IMR-90 (cell line): Measurements from ENCODE around the gene FAM177B. TPM values are rescaled to one million over a fixed set of nuclear protein-coding genes. Genes with fewer than 3 reads are reported as not detected.

Experiments
- ATAC-seq: fragments of 200-7000 bp; cut with Tn5 transposase; 2 replicates; pipeline ENCODE4 v1.9.1; 2020; ENCODE audit warnings: low read depth, mild to moderate bottlenecking, moderate library complexity
- BruUV-seq: library from RNA; stranded (reverse); fragments of 400-500 nt; replicated peaks from 2 replicates; lab custom pipeline; 2021; lab: Mats Ljungman, UMichigan
- CTCF ChIA-PET: fragments of 300-600 bp; formaldehyde crosslinking; extraction: SDS; loops from one replicate; lab custom pipeline; 2021; ENCODE audit warnings: antibody characterized with exemption; lab: Yijun Ruan, JAX
- POLR2A ChIA-PET: fragments of 300-600 bp; sonication (Branson Sonifier 250); formaldehyde crosslinking; loops from one replicate; lab custom pipeline; 2022; ENCODE audit warnings: antibody characterized with exemption; ENCODE audit not compliant: unreplicated experiment; lab: Charles Lee
- DNase-seq: peaks from one replicate; pipeline ENCODE4 v3.0.0; 2013
- H2AFZ ChIP-seq: replicated peaks from 2 replicates; pipeline ENCODE3; 2013; ENCODE audit warnings: low read length, mild to moderate bottlenecking; ENCODE audit not compliant: poor library complexity
- H2AK5ac ChIP-seq: 2 replicates; pipeline ENCODE4 v1.6.1; 2013; ENCODE audit warnings: low read depth, low read length, inconsistent platforms
- H2AK9ac ChIP-seq: replicated peaks from 2 replicates; pipeline ENCODE3; 2013; ENCODE audit warnings: mild to moderate bottlenecking, low read depth, low read length, moderate library complexity; ENCODE audit not compliant: poor library complexity
- H2BK120ac ChIP-seq: 2 replicates; pipeline ENCODE4 v1.6.1; 2013; ENCODE audit warnings: low read depth, low read length, inconsistent platforms
- H2BK15ac ChIP-seq: 3 replicates; pipeline ENCODE4 v1.6.1; 2013; ENCODE audit warnings: low read depth, low read length, inconsistent platforms
- H2BK20ac ChIP-seq: 2 replicates; pipeline ENCODE4 v1.6.1; 2013; ENCODE audit warnings: low read depth, mild to moderate bottlenecking, inconsistent platforms, low read length, moderate library complexity
- H2BK5ac ChIP-seq: 2 replicates; pipeline ENCODE4 v1.6.1; 2013; ENCODE audit warnings: mild to moderate bottlenecking, low read depth, low read length, inconsistent platforms; ENCODE audit not compliant: poor library complexity, severe bottlenecking
- H3K14ac ChIP-seq: replicated peaks from 2 replicates; pipeline ENCODE4 v1.6.1; 2013; ENCODE audit warnings: low read depth, low read length, inconsistent platforms
- H3K18ac ChIP-seq: 2 replicates; pipeline ENCODE4 v1.6.1; 2013; ENCODE audit warnings: low read depth, low read length, control low read depth
- H3K23ac ChIP-seq: 2 replicates; pipeline ENCODE4 v1.6.1; 2013; ENCODE audit warnings: low read depth, low read length, inconsistent platforms
- H3K27ac ChIP-seq: 2 replicates; pipeline ENCODE4 v1.5.1; 2013; ENCODE audit warnings: mild to moderate bottlenecking, control low read depth, low read length; ENCODE audit not compliant: insufficient read depth
- H3K27me3 ChIP-seq: 2 replicates; pipeline ENCODE4 v1.6.1; 2013; ENCODE audit warnings: low read length; ENCODE audit not compliant: control insufficient read depth, insufficient read depth
- H3K36me3 ChIP-seq: 2 replicates; pipeline ENCODE4 v1.6.1; 2013; ENCODE audit warnings: low read length, mixed read lengths; ENCODE audit not compliant: control insufficient read depth, insufficient read depth
- H3K4ac ChIP-seq: 2 replicates; pipeline ENCODE4 v1.6.1; 2013; ENCODE audit warnings: low read depth, low read length, inconsistent platforms
- H3K4me1 ChIP-seq: 2 replicates; pipeline ENCODE4 v1.6.1; 2013; ENCODE audit warnings: low read length, mixed read lengths; ENCODE audit not compliant: control insufficient read depth, insufficient read depth
- H3K4me2 ChIP-seq: 2 replicates; pipeline ENCODE4 v1.6.1; 2013; ENCODE audit warnings: low read depth, mild to moderate bottlenecking, control low read depth, low read length, moderate library complexity
- H3K4me3 ChIP-seq: 2 replicates; pipeline ENCODE4 v1.5.1; 2013; ENCODE audit warnings: low read depth, mild to moderate bottlenecking, control low read depth, low read length, moderate library complexity; ENCODE audit not compliant: insufficient read depth
- H3K56ac ChIP-seq: 2 replicates; pipeline ENCODE4 v1.6.1; 2013; ENCODE audit warnings: low read length, inconsistent platforms; ENCODE audit not compliant: insufficient read depth; ENCODE audit errors: extremely low read depth
- H3K79me1 ChIP-seq, 2 experiments: 2 replicates each; pipeline ENCODE4 v1.6.1; 2013; ENCODE audit warnings: low read length in 2 of 2, inconsistent platforms in 1 of 2, low read depth in 1 of 2
- H3K9ac ChIP-seq: 2 replicates; pipeline ENCODE4 v1.6.1; 2013; ENCODE audit warnings: low read depth, low read length, control low read depth
- H3K9me1 ChIP-seq: 2 replicates; pipeline ENCODE4 v1.6.1; 2013; ENCODE audit warnings: low read length, inconsistent platforms; ENCODE audit not compliant: insufficient read depth
- H3K9me3 ChIP-seq: 2 replicates; pipeline ENCODE4 v1.6.1; 2013; ENCODE audit warnings: low read length; ENCODE audit not compliant: control insufficient read depth, insufficient read depth
- H4K20me1 ChIP-seq: 2 replicates; pipeline ENCODE4 v1.6.1; 2013; ENCODE audit warnings: low read length, inconsistent platforms; ENCODE audit not compliant: insufficient read depth
- H4K5ac ChIP-seq: 2 replicates; pipeline ENCODE4 v1.6.1; 2013; ENCODE audit warnings: mild to moderate bottlenecking, low read depth, low read length, control low read depth
- H4K8ac ChIP-seq, 2 experiments: 2 replicates each; pipeline ENCODE4 v1.6.1; 2013; ENCODE audit warnings: low read depth in 2 of 2, low read length in 2 of 2, control low read depth in 1 of 2, inconsistent platforms in 1 of 2
- H4K91ac ChIP-seq: 2 replicates; pipeline ENCODE4 v1.6.1; 2013; ENCODE audit warnings: low read depth, low read length, inconsistent platforms; ENCODE audit not compliant: insufficient read depth
- CHD1 ChIP-seq: IDR thresholded peaks from 2 replicates; pipeline ENCODE4 v1.6.1; 2012; ENCODE audit warnings: low read depth, low read length, improper control_type of control experiment
- CTCF ChIP-seq: conservative IDR thresholded peaks from 2 replicates; pipeline ENCODE4 v1.5.1; 2012; ENCODE audit warnings: mild to moderate bottlenecking, low read depth, low read length, improper control_type of control experiment
- ELK1 ChIP-seq: fragments of 150-350 bp; IDR thresholded peaks from 2 replicates; pipeline ENCODE4 v1.6.1; 2016; ENCODE audit warnings: low read depth, mild to moderate bottlenecking, low read length, moderate library complexity, borderline replicate concordance
- FOS ChIP-seq: fragments of 150-350 bp; IDR thresholded peaks from 2 replicates; pipeline ENCODE4 v1.6.1; 2016; ENCODE audit warnings: low read depth, low read length
- MAZ ChIP-seq: IDR thresholded peaks from 2 replicates; pipeline ENCODE4 v1.6.1; 2012; ENCODE audit warnings: low read depth, mild to moderate bottlenecking, low read length, improper control_type of control experiment, moderate library complexity, borderline replicate concordance
- RAD21 ChIP-seq: IDR thresholded peaks from 2 replicates; pipeline ENCODE4 v1.6.1; 2012; ENCODE audit warnings: low read length, improper control_type of control experiment
- SMC3 ChIP-seq: fragments of 150-350 bp; IDR thresholded peaks from 2 replicates; pipeline ENCODE4 v1.6.1; 2016; ENCODE audit warnings: low read depth, mild to moderate bottlenecking, antibody characterized with exemption, low read length, moderate library complexity
- WGBS, 2 experiments: methylation state at CpG; one replicate each; pipeline versions ENCODE4 v1.1.5 to v1.1.7; 2013; ENCODE audit warnings: missing lambda C conversion rate in 2 of 2; ENCODE audit not compliant: insufficient read length in 1 of 2; ENCODE audit errors: extremely low coverage in 2 of 2; 5-methylcytosine and 5-hydroxymethylcytosine counted together
- dilution Hi-C: fragments of 300-500 bp; cut with HindIII; formaldehyde crosslinking; loops from one replicate; pipeline ENCODE4 v1.14.3; 2018; ENCODE audit warnings: low sequenced_read_pairs; ENCODE audit not compliant: unreplicated experiment
- in situ Hi-C: fragments of 300-500 bp; cut with MboI; formaldehyde crosslinking; loops from 3 replicates; pipeline ENCODE4 v1.14.3; 2019; ENCODE audit warnings: low sequenced_read_pairs, inconsistent platforms, mixed read lengths
- intact Hi-C: fragments of 100-400 bp; cut with micrococcal nuclease; formaldehyde crosslinking; loops from 2 replicates; pipeline ENCODE4 v1.10.0; 2022
- polyA plus RNA-seq, 3 experiments: library from polyadenylated mRNA; depleted of rRNA; stranded (reverse); fragments of >200 nt; gene quantifications; 2 replicates each; pipeline ENCODE4 v1.2.3, GENCODE V29; 2012; ENCODE audit warnings: low replicate concordance in 1 of 3
- total RNA-seq: library from RNA; depleted of rRNA; stranded (reverse); fragments of >200 nt; gene quantifications from 2 replicates; pipeline ENCODE4 v1.2.3, GENCODE V29; 2012

The FAM177B gene
- total and polyA plus RNA-seq, 2 of the 4 experiments (the other 2 are of a cell fraction) = not detected

DNA sequence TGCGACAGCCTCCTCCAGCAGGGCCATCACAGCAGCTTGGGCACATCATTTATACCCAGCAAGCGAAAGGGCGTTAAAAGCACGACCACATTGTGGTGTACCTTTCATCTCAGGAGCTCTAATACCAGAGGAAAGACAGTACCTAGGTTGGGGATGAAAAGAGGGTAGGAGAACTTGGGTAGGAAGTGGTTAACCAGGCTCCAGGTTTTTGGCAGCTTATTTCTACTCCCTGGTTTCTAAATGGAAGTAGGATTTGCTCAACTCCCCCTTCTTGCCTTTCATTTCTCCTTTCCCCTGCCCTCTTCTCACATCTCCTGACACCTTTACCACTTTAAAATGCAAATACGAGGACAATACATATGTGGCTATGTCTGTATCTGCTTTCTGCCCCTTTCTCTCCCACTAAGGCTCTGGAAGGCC lies 30.2 kb downstream of the FAM177B start:
- ATAC-seq (no peak), DNase-seq (no peak)
- no peaks in the 10 kb centered on the region for H3K4me1 ChIP-seq
- no peak overlapping the region for H2BK120ac ChIP-seq
- H3K18ac ChIP-seq = no peak overlapping the region
- H3K9me1 ChIP-seq = no peaks in the 10 kb centered on the region
- H3K14ac ChIP-seq = no peak overlapping the region
- WGBS, 2 experiments = no CpG with 5 or more reads among the region's 5 CpGs
- peaks cover 4% of the 10 kb centered on the region for H3K9me3 ChIP-seq
- H2BK5ac ChIP-seq = no peak overlapping the region
- ChIA-PET CTCF (interaction anchor here (0.5 kb wide), 1 partner anchor 1690 kb away, joined by 3 read pairs; no protein-coding TSS in a partner anchor), POLR2A (no interaction called here)
- intact Hi-C loops = no loop called here
- no peak overlapping the region for H4K91ac ChIP-seq
- H3K79me1 ChIP-seq = no peaks in the 10 kb centered on the region
- H2AK9ac ChIP-seq = no peak overlapping the region
- no peak overlapping the region for H2BK15ac ChIP-seq
- H4K20me1 ChIP-seq = no peaks in the 10 kb centered on the region
- H3K56ac ChIP-seq = no peak overlapping the region
- no peaks in the 10 kb centered on the region for H3K36me3 ChIP-seq
- H3K4me2 ChIP-seq = no peak overlapping the region
- no peak overlapping the region for H3K23ac ChIP-seq
- no peak overlapping the region for H3K9ac ChIP-seq
- in situ Hi-C loops = no loop called here
- no peak overlapping the region for H2AFZ ChIP-seq
- H3K27ac ChIP-seq = no peak overlapping the region
- no peaks in the 10 kb centered on the region; the same call in 1 of the 2 replicates for H3K27me3 ChIP-seq
- dilution Hi-C loops = no loop called here
- H4K8ac ChIP-seq = no peak overlapping the region
- H3K4ac ChIP-seq = no peak overlapping the region
- no peak overlapping the region for H2AK5ac ChIP-seq
- H3K4me3 ChIP-seq = no peak overlapping the region
- BruUV-seq = no TSS peak
- TF ChIP-seq RAD21 = no peak
- no peak for TF ChIP-seq SMC3
- no peak for TF ChIP-seq MAZ
- TF ChIP-seq FOS = no peak
- no peak for TF ChIP-seq CTCF
- TF ChIP-seq CHD1 = no peak
- TF ChIP-seq ELK1 = no peak
- no peak overlapping the region for H4K5ac ChIP-seq
- H2BK20ac ChIP-seq = no peak overlapping the region
